Neural progenitor cell (in vitro differentiated cells): ENCODE results near the gene WWOX. TPM values are rescaled to one million over a fixed set of nuclear protein-coding genes. Genes with fewer than 3 reads are reported as not detected.

Experiments
- DNase-seq: peaks from one replicate; pipeline ENCODE4 v3.0.0-alpha.2; 2016; ENCODE audit warnings: low spot score
- H2AFZ ChIP-seq: fragments of 200-600 bp; sonication (generic); replicated peaks from 2 replicates; pipeline ENCODE4 v1.6.1; 2016; ENCODE audit warnings: antibody characterized with exemption
- H3F3A ChIP-seq: fragments of 200-600 bp; sonication (generic); 2 replicates; pipeline ENCODE4 v1.6.1; 2016; ENCODE audit warnings: antibody characterized with exemption, low read depth
- H3K27ac ChIP-seq: fragments of 200-600 bp; sonication (generic); 2 replicates; pipeline ENCODE4 v1.5.1; 2016; ENCODE audit warnings: mild to moderate bottlenecking
- H3K27me3 ChIP-seq: fragments of 200-600 bp; sonication (generic); 2 replicates; pipeline ENCODE4 v1.6.1; 2016; ENCODE audit warnings: mild to moderate bottlenecking, moderate library complexity
- H3K36me3 ChIP-seq: fragments of 200-600 bp; sonication (generic); 2 replicates; pipeline ENCODE4 v1.5.1; 2016
- H3K4me1 ChIP-seq: fragments of 200-600 bp; sonication (generic); 2 replicates; pipeline ENCODE4 v1.6.1; 2016; ENCODE audit warnings: mixed run types
- H3K4me2 ChIP-seq: fragments of 200-600 bp; sonication (generic); 2 replicates; pipeline ENCODE4 v1.6.1; 2016
- H3K4me3 ChIP-seq: fragments of 200-600 bp; sonication (generic); 2 replicates; pipeline ENCODE4 v1.5.1; 2016
- H3K79me2 ChIP-seq: fragments of 200-600 bp; sonication (generic); 2 replicates; pipeline ENCODE4 v1.6.1; 2016; ENCODE audit warnings: low read depth
- H3K9ac ChIP-seq: fragments of 200-600 bp; sonication (generic); 2 replicates; pipeline ENCODE4 v1.6.1; 2016
- H3K9me3 ChIP-seq: fragments of 200-600 bp; sonication (generic); 2 replicates; pipeline ENCODE4 v1.5.1; 2016; ENCODE audit warnings: low read depth
- H4K20me1 ChIP-seq: fragments of 200-600 bp; sonication (generic); 2 replicates; pipeline ENCODE4 v1.6.1; 2016; ENCODE audit warnings: low read depth
- H3K27ac Mint-ChIP-seq: 3 replicates; pipeline ENCODE4 v1.8.0; 2021; ENCODE audit warnings: mixed read lengths
- H3K27me3 Mint-ChIP-seq: 2 replicates; pipeline ENCODE4 v1.8.0; 2022; ENCODE audit warnings: low read depth, mild to moderate bottlenecking, inconsistent platforms, moderate library complexity, mixed read lengths; ENCODE audit not compliant: insufficient read depth
- H3K36me3 Mint-ChIP-seq: 3 replicates; pipeline ENCODE4 v1.8.0; 2021; ENCODE audit warnings: mixed read lengths
- H3K4me1 Mint-ChIP-seq: 3 replicates; pipeline ENCODE4 v1.8.0; 2021; ENCODE audit warnings: mixed read lengths
- H3K4me3 Mint-ChIP-seq: 3 replicates; pipeline ENCODE4 v1.8.0; 2021; ENCODE audit warnings: mild to moderate bottlenecking, moderate library complexity, mixed read lengths
- H3K9me3 Mint-ChIP-seq: 3 replicates; pipeline ENCODE4 v1.8.0; 2020; ENCODE audit warnings: mixed read lengths
- CTCF ChIP-seq: fragments of 200-600 bp; sonication (generic); IDR thresholded peaks from 2 replicates; pipeline ENCODE4 v1.5.1; 2017; ENCODE audit warnings: antibody characterized with exemption, mild to moderate bottlenecking
- EZH2 ChIP-seq: fragments of 200-600 bp; sonication (generic); IDR thresholded peaks from 2 replicates; pipeline ENCODE4 v1.6.1; 2017; ENCODE audit warnings: antibody characterized with exemption, mild to moderate bottlenecking, moderate library complexity
- EZH2phosphoT487 ChIP-seq: fragments of 200-600 bp; sonication (generic); IDR thresholded peaks from 2 replicates; pipeline ENCODE4 v1.6.1; 2017; ENCODE audit warnings: antibody characterized with exemption
- total RNA-seq: library from RNA; depleted of rRNA; stranded (reverse); fragments of >200 nt; gene quantifications from 2 replicates; pipeline ENCODE4 v1.2.3, GENCODE V29; 2015; ENCODE audit warnings: low replicate concordance

Gene WWOX
- total RNA-seq, 1 donor from 2014 or later = 63.7 TPM

- Histone ChIP-seq H3K4me2 (no peak overlapping the region), H3K9me3 (no peaks in the 10 kb centered on the region), H4K20me1 (no peaks in the 10 kb centered on the region), H3K4me3 (no peak overlapping the region), H2AFZ (no peak overlapping the region), H3K9ac (no peak overlapping the region), H3K27me3 (no peaks in the 10 kb centered on the region), H3K36me3 (no peaks in the 10 kb centered on the region), H3F3A (no peaks in the 10 kb centered on the region), H3K4me1 (peaks cover 11% of the 10 kb centered on the region), H3K79me2 (no peaks in the 10 kb centered on the region), H3K27ac (no peak overlapping the region)
- H3K9me3 Mint-ChIP-seq = peaks cover 14% of the 10 kb centered on the region
- H3K36me3 Mint-ChIP-seq = peaks cover 5% of the 10 kb centered on the region
- H3K4me3 Mint-ChIP-seq = no peak overlapping the region
- no peak overlapping the region for H3K27ac Mint-ChIP-seq
- TF ChIP-seq CTCF = no peak
- TF ChIP-seq EZH2phosphoT487 = no peak
- TF ChIP-seq EZH2 = no peak
- DNase-seq = no peak
- peaks cover 31% of the 10 kb centered on the region for H3K4me1 Mint-ChIP-seq
- H3K27me3 Mint-ChIP-seq = peaks cover 10% of the 10 kb centered on the region
Observed at GRCh38 chr16:79128706-79129105, 1029.3 kb downstream of the WWOX start.

- H3K79me2 ChIP-seq = no peaks in the 10 kb centered on the region
- no peaks in the 10 kb centered on the region for H3K9me3 ChIP-seq
- H3K27me3 ChIP-seq = no peaks in the 10 kb centered on the region
- Mint-ChIP-seq H3K4me3 (no peak overlapping the region), H3K36me3 (peaks cover 5% of the 10 kb centered on the region), H3K4me1 (peaks cover 21% of the 10 kb centered on the region), H3K27ac (no peak overlapping the region), H3K27me3 (peaks cover 7% of the 10 kb centered on the region), H3K9me3 (peaks cover 11% of the 10 kb centered on the region)
- H3K4me3 ChIP-seq = no peak overlapping the region
- H3K9ac ChIP-seq = no peak overlapping the region
- no peak overlapping the region for H2AFZ ChIP-seq
- H3K36me3 ChIP-seq = no peaks in the 10 kb centered on the region
- H3F3A ChIP-seq = no peaks in the 10 kb centered on the region
- H3K4me1 ChIP-seq = peaks cover 6% of the 10 kb centered on the region
- H3K4me2 ChIP-seq = no peak overlapping the region
- TF ChIP-seq CTCF (no peak), EZH2 (no peak), EZH2phosphoT487 (no peak)
- H4K20me1 ChIP-seq = no peaks in the 10 kb centered on the region
- no peak for DNase-seq
- H3K27ac ChIP-seq = no peak overlapping the region
Observed at GRCh38 chr16:79130616-79131015, 1031.2 kb downstream of the WWOX start.

GRCh38 chr16:79131321-79132075, 1032.0 kb downstream of the WWOX start:
- Mint-ChIP-seq H3K4me3 (no peak overlapping the region), H3K27ac (no peak overlapping the region), H3K27me3 (peaks cover 4% of the 10 kb centered on the region), H3K4me1 (peaks cover 14% of the 10 kb centered on the region), H3K9me3 (peaks cover 8% of the 10 kb centered on the region), H3K36me3 (peaks cover 5% of the 10 kb centered on the region)
- no peaks in the 10 kb centered on the region for H3K79me2 ChIP-seq
- H3K9me3 ChIP-seq = no peaks in the 10 kb centered on the region
- H3K27me3 ChIP-seq = no peaks in the 10 kb centered on the region
- H3K4me3 ChIP-seq = no peak overlapping the region
- peaks cover 6% of the 10 kb centered on the region for H3K4me1 ChIP-seq
- H3K36me3 ChIP-seq = no peaks in the 10 kb centered on the region
- no peak overlapping the region for H3K9ac ChIP-seq
- no peak overlapping the region for H3K4me2 ChIP-seq
- TF ChIP-seq CTCF (no peak), EZH2 (no peak), EZH2phosphoT487 (no peak)
- no peak for DNase-seq
- H4K20me1 ChIP-seq = no peaks in the 10 kb centered on the region
- no peak overlapping the region for H2AFZ ChIP-seq
- no peak overlapping the region for H3K27ac ChIP-seq
- no peaks in the 10 kb centered on the region for H3F3A ChIP-seq
